Stimulated activated naive CD4-positive, alpha-beta T cell (primary cell): Measurements from ENCODE around the gene FAM216A.
"Not testable (repeated sequence)": the region's sequence is repeated elsewhere in the genome, so short reads cannot be mapped to it uniquely, and the experiment has no call there.

Experiments
- DNase-seq, 6 experiments: peaks; one replicate each; lab custom pipeline; 2025; lab: John Stamatoyannopoulos, UW

The FAM216A gene

DNA sequence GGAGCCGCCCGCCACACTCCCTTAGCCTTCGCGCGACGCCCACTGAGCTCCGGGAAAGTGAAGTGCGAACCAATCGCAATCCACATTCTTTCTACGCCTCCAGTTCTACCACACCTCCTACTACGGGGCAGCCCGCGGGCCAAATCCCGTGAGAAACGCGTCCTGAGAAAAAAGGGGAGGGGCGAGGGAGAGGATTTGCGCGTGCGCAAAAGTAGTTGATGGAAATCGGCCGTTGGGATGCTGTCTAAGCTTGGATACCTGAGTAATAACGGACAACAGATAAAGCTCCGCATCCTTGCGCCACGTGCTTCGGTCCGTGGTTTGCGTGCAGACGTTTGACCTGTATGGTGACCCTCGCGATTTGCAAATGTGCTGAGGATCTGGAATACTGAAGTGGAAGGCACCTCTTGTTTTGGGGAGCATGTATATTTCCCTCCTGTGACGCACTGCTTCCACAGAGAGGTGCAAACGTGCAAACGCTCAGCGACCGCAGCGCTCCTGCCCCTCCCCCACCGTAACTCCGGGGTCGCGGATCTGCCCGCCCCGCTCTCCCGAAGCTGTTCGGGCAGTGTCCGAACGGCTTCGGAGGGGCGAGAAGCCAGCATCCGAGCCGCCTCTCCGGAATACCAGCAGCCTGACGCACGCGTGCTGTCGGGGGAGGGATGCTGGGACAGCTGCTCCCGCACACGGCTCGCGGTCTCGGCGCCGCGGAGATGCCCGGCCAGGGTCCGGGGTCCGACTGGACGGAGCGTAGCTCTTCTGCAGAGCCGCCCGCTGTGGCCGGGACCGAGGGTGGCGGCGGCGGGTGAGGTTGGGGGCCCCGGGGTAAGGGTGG lies at the start of gene FAM216A, which contains the start of gene GPN3:
Gene FAM216A, plus strand, starts transcription at position 632 of the 835 bp plus-strand sequence. Its CDS starts 31 bp downstream, at position 663.
Gene GPN3, minus strand, starts transcription at position 44 of the 835 bp plus-strand sequence. CDS start 54 bp downstream, outside the sequence.
- DNase-seq: peak; percentile 89 to 98 (median 94)

DNA sequence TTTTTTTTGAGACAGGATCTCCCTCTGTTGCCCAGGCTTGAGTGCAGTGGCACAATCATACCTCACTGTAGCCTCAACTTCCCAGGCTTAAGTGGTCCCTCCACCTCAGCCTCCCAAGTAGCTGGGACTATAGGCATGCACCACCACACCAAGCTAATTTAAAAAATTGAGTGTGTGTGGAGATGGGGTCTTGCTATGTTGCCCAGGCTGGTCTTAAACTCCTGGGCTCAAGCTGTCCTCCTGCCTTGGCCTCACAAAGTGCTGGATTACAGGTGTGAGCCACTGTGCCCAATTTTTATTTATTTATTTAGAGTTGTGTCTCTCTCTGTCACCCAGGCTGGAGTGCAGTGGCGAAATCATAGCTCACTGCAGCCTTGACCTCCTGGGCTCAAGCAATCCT lies 48.0 kb upstream of the FAM216A start:
- DNase-seq: not testable (repeated sequence)

DNA sequence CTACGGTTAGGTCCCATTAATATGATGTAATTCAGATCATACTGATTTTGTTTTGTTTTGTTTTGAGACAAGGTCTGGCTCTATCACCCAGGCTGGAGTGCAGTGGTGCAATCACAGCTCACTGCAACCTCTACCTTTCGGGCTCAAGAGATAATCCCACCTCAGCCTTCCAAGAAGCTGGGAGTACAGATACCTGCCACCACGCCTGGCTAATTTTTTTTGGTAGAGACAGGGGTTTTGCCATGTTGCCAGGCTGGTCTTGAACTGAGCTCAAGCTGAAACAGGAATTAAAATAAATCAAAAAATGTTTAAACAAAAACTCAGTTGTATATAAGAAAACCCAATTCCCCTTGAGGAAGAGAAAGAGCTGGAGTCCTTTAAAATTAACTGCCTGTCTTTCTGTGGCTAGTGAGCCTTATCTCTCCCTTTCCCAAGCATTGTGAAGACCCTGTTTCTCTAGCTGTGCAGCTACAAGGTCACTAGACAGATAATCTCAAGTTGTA lies 47.4 kb upstream of the FAM216A start:
- no peak for DNase-seq

DNA sequence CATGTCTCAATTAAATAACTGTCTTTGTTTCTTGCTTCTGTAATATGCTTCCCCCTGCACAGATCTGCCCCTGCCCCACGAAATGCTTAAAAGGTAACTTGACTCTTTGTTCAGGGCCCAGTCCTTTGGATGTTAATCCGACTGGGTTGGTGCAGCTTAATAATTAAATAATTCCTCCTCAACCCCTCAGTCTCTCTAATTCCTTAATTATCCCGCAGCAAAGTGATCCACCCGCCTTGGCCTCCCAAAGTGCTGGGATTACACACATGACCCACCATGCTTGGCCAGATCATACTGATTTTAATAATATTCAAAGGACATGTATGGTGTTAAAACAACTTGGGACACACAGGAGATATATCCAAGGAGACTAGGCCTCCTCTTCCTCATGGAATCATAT lies 46.9 kb upstream of the FAM216A start:
- no peak for DNase-seq

GRCh38 chr12:110424237-110424636 lies 44.4 kb upstream of the FAM216A start:
- no peak for DNase-seq

- no peak for DNase-seq
These were observed 42.2 kb upstream of the FAM216A start for GRCh38 chr12:110426406-110426805.

GRCh38 chr12:110429676-110430075 lies 39.0 kb upstream of the FAM216A start:
- DNase-seq: not testable (repeated sequence)

GRCh38 chr12:110431957-110432587 lies 36.6 kb upstream of the FAM216A start:
- no peak for DNase-seq

DNA sequence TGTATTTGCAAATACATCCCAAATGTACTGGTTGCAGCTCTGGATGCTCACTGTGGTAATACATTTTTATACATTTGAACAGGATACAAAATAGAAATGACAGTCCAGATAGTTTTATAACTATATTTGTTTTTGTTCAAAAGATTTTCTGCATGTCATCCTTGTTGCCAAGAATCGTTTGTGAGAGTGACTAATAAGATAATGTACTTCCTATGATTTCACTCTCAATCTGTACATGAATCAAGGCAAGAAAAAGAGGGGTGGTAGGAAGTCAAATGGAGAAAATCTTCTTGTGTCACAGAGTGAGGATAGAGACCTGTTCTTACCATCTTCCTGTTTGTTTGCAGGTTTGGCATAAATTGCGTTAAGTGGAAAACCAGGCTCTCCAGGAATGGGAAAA lies 32.4 kb upstream of the FAM216A start:
- no peak for DNase-seq

DNA sequence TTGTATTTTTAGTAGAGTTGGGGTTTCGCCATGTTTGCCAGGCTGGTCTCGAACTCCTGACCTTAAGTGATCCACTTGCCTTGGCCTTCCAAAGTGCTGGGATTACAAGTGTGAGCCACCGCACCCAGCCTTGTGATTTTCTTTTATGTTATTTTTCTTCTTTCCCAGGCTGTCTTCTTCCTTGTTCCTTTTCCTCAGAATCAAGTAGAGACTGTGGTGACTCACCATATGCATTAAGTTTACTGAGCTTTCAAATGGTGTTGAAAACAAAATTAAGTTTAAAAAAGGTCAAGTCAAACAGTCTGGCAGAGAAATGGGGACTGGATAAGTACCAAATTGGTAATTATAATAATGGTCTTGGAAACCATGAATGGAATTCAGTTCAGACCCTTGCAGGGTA lies 24.2 kb upstream of the FAM216A start:
- no peak for DNase-seq

- DNase-seq: peak; percentile 88 to 94 (median 92)
These were observed 18.7 kb upstream of the FAM216A start, which contains the start of gene ARPC3 for GRCh38 chr12:110449799-110450497. TSS of gene ARPC3 (minus strand) at chr12:110450337. CDS start at chr12:110450260, 77 bp downstream.

GRCh38 chr12:110451263-110451662 lies 17.4 kb upstream of the FAM216A start:
- DNase-seq: no peak

DNA sequence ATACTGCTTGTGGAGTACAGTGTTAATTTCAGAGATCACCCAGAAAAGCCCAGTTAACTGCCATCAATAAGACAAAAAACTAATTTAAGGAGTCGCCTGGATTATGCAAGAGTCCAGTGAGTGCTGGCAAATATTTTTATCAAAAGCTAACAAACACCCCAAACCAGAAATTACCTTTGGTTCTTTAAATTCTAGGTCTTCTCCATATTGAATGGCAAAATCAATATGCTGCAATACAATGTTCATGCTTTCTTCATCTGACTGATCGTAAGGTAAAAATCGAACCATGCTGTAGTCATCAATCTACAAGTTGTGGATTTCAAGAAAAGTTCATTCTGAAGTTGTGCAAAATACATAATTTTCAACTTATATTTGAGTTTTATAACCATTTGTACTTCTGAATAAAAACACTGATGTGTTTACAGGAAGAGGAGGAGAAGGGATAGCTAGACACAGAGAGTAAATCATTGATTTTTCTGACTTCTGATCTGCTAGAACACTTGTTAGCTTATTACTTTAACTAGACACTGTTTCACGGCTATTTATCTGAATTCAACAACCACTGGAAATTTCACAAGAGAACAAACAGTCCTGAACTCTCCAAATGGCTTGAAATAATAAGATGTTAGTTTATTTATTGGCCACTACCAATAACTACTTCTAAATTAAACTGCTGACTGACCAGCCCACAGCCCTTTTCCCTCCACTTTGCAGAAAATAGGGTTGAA lies 14.9 kb upstream of the FAM216A start:
- DNase-seq: no peak

DNA sequence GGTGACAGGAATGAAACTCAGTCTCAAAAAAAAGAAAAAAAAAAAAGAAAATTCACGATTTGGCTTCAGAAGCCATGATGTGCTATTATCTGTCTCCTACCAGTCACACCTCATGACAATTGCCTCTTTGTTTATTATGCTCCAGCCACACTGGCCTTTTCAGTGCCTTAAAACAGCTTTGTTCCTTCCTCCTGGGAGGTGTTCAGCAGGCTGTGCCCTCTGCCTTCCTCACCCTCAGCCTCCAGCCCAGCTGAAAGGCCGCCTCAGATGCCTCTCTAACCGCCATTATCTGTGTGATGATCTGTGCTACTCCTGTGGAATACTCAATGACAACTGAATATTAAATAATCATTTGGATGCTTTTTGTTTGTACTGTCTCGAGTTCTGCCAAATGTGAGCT lies 9.9 kb upstream of the FAM216A start:
- no peak for DNase-seq

DNA sequence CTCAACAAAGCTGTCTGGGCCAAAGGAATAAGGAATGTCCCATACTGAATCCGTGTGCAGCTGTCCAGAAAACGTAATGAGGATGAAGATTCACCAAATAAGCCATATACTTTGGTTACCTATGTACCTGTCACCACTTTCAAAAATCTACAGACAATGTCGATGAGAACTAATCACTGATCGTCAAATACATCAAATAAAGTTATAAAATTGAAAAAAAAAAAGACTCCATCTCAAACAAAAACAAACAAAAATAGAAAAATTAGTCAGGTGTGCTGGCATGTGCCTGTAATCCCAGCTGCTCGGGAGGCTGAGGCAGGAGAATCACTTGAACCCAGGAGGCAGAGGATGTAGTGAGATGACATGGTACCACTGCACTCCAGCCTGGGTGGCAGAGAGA lies 7.5 kb upstream of the FAM216A start:
- DNase-seq: not testable (repeated sequence)

GRCh38 chr12:110465024-110465423 lies 3.6 kb upstream of the FAM216A start:
- no peak for DNase-seq

- not testable (repeated sequence) for DNase-seq
These were observed 2.9 kb upstream of the FAM216A start for GRCh38 chr12:110465765-110466164.

DNA sequence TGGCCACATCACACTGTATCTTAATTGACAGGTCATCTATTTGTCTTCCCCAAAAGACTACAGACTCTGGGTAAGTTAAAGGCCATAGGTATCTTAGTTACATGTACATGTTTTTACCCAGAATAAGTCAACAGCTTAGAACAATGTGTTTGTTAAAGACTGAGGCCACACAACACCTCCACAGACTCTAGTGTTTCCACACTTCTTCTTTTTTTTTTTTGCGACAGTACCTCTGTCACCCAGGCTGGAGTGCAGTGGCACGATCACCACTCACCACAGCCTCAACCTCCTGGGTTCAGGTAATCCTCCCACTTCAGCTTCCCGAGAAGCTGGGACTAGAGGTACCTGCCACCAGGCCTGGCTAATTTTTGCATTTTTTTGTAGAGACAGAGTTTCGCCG lies 1.9 kb upstream of the FAM216A start:
- DNase-seq: no peak

- no peak for DNase-seq
These were observed 815 bp upstream of the FAM216A start for GRCh38 chr12:110467847-110468213.

- no peak for DNase-seq
These were observed 6.8 kb downstream of the FAM216A start for GRCh38 chr12:110475426-110475825.

DNA sequence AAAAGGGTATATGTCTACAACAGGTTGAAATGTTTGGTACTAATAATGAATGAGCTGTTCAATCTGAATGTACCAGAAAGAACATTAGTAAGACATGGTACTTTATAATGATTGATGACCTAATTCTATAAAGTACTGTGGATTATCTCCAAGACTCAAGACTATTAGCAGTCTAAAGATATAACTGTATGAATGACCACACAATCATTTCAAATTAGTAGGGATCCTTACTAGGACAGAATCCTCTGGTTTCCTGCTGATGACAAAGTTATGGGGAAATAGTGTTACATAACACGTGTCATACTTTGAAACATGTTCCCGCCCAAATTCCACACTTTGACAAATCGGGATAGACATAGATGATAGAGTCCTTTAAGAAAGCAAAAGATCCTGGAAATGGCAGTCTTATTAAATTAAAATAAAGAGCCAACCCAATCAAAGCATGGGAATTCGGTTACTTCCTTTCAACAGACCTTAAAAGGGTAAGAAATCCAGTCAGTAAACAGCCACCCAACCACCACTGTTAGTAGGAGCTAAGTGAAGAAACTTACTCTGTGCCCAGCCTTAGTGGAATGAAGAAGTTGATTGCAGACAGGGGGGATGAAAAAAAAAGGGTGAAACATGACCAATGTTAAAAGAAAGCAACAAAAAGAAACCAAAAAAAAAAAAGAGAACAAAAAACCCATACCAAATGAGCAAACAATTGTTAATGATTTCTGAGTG lies 30.5 kb downstream of the FAM216A start:
- DNase-seq: no peak
